KBM-7 (cell line): Measurements from ENCODE around the gene BTRC.

Experiments used
- DNase-seq: peaks from one replicate; pipeline ENCODE4 v3.0.0-alpha.2; 2015
- in situ Hi-C: fragments of 300-500 bp; cut with MboI; formaldehyde crosslinking; loops from 2 replicates; pipeline ENCODE4 v1.14.3; 2020; ENCODE audit warnings: low sequenced_read_pairs, low pct_unique_long_range_greater_than_20kb, mixed read lengths

Gene BTRC

GRCh38 chr10:101425535-101425934 lies 71.6 kb downstream of the BTRC start:
- no peak for DNase-seq
- in situ Hi-C loops: loop anchor here (25.0 kb wide), 1 partner anchor 113 kb away; no protein-coding TSS in a partner anchor

GRCh38 chr10:101428036-101428435 lies 74.1 kb downstream of the BTRC start:
- DNase-seq: no peak
- in situ Hi-C loops: loop anchor here (25.0 kb wide), 1 partner anchor 116 kb away; no protein-coding TSS in a partner anchor

GRCh38 chr10:101429423-101429822 lies 75.5 kb downstream of the BTRC start:
- no peak for DNase-seq
- in situ Hi-C loops: loop anchor here (25.0 kb wide), 1 partner anchor 117 kb away; no protein-coding TSS in a partner anchor

GRCh38 chr10:101436302-101436701 lies 82.3 kb downstream of the BTRC start:
- in situ Hi-C loops: loop anchor here (25.0 kb wide), 1 partner anchor 124 kb away; no protein-coding TSS in a partner anchor
- DNase-seq: no peak

- DNase-seq: no peak
- in situ Hi-C loops: loop anchor here (25.0 kb wide), 1 partner anchor 127 kb away; no protein-coding TSS in a partner anchor
Observed at GRCh38 chr10:101438881-101439391, 85.0 kb downstream of the BTRC start.

- in situ Hi-C loops: loop anchor here (25.0 kb wide), 1 partner anchor 129 kb away; no protein-coding TSS in a partner anchor
- peak; percentile 83 for DNase-seq
Observed at GRCh38 chr10:101441541-101442455, 87.8 kb downstream of the BTRC start.

- in situ Hi-C loops: loop anchor here (25.0 kb wide), 1 partner anchor 130 kb away; no protein-coding TSS in a partner anchor
- no peak for DNase-seq
Observed at GRCh38 chr10:101442456-101442800, 88.5 kb downstream of the BTRC start.

GRCh38 chr10:101444058-101444898 lies 90.3 kb downstream of the BTRC start:
- in situ Hi-C loops: loop anchor here (25.0 kb wide), 1 partner anchor 132 kb away; no protein-coding TSS in a partner anchor
- peak; percentile 44 for DNase-seq

- in situ Hi-C loops: loop anchor here (25.0 kb wide), 1 partner anchor 134 kb away; no protein-coding TSS in a partner anchor
- DNase-seq: no peak
Observed at GRCh38 chr10:101446071-101446470, 92.1 kb downstream of the BTRC start.

- DNase-seq: no peak
- in situ Hi-C loops: loop anchor here (25.0 kb wide), 1 partner anchor 135 kb away; no protein-coding TSS in a partner anchor
Observed at GRCh38 chr10:101446947-101447346, 93.0 kb downstream of the BTRC start.

GRCh38 chr10:101447477-101447876 lies 93.5 kb downstream of the BTRC start:
- in situ Hi-C loops: loop anchor here (25.0 kb wide), 1 partner anchor 135 kb away; no protein-coding TSS in a partner anchor
- no peak for DNase-seq

- no peak for DNase-seq
- in situ Hi-C loops: no loop called here
Observed at GRCh38 chr10:101450277-101451080, 96.5 kb downstream of the BTRC start.

GRCh38 chr10:101451261-101451660 lies 97.3 kb downstream of the BTRC start:
- peak; percentile 42 for DNase-seq
- in situ Hi-C loops: no loop called here

GRCh38 chr10:101451667-101452069 lies 97.7 kb downstream of the BTRC start:
- in situ Hi-C loops: no loop called here

GRCh38 chr10:101452176-101452575 lies 98.2 kb downstream of the BTRC start:
- in situ Hi-C loops: no loop called here
- DNase-seq: no peak

More at GRCh38 chr10:101451667-101452069, 97.7 kb downstream of the BTRC start:
- DNase-seq: no peak

- in situ Hi-C loops: no loop called here
Observed at GRCh38 chr10:101452593-101452992, 98.6 kb downstream of the BTRC start.

GRCh38 chr10:101453318-101453717 lies 99.4 kb downstream of the BTRC start:
- in situ Hi-C loops: no loop called here
- no peak for DNase-seq

More at GRCh38 chr10:101452593-101452992, 98.6 kb downstream of the BTRC start:
- DNase-seq: no peak
